HG03575 (cell line): ENCODE data around the gene BEND6.

ENCODE experiments used
- ATAC-seq: cut with Tn5 transposase; IDR thresholded peaks from one replicate; pipeline ENCODE4 v1.9.1; 2021; ENCODE audit not compliant: unreplicated experiment, insufficient number of reproducible peaks, low FRiP score; ENCODE audit errors: extremely low read depth

The BEND6 gene

DNA sequence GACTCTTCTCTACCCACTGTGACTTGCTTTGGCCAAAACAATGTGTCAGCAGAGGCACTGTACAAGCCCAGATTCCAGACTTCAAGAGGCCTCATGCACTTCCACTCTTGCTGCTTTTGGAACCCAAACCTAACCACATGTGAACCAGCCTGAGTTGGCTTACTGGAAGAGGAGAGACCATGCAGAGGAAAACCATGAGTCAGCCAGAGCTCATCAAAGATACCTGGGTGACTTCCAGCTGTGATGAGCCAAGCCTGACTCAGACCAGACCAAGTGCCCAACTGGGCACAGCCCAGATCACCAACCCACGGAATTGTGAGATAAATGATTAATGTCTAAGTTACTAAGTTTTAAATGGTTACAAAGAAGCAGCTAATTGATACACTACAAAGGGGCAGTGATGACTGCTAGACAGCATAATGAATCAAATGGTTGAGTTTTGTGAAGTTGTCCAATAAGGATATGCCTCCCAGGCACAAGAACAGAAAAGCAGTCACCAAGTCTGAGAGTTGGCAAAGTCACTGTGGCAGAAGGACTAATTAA lies 16.2 kb upstream of the BEND6 start:
- ATAC-seq = no peak

DNA sequence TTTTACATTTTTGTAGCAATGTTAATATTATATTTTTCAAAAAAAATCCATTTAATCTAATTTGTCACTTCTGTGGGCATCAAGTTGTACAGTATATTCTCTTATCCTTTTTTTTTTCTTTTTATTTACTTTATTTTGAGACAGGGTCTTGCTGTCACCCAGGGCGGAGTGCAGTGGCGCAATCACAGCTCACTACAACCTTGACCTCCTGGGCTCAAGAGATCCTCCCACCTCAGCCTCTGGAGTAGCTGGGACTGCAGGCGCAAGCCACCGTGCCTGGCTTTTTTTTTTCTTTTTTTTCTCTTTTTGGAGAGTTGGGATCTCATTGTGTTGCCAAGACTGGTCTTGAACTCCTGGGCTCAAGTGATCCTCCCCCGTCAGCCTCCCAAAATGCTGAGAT lies 14.4 kb upstream of the BEND6 start:
- no peak for ATAC-seq

DNA sequence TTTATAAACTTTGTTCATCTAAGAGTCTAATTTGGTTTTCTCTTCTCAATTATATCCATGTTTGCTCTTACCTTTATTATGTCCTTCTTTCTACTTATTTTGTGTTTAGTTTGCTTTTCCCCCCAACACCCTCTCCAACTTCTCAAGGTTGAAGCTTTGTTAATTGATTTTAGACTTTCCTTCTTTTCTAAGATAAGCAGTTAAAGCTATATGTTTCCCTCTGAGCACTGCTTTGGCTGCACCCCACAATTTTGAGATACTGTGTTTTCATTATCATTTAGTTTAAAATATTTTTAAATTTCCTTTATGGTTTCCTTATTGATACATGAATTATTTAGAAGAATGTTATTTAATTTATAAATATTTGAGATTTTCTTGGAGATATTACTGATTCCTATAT lies 13.9 kb upstream of the BEND6 start:
- no peak for ATAC-seq

DNA sequence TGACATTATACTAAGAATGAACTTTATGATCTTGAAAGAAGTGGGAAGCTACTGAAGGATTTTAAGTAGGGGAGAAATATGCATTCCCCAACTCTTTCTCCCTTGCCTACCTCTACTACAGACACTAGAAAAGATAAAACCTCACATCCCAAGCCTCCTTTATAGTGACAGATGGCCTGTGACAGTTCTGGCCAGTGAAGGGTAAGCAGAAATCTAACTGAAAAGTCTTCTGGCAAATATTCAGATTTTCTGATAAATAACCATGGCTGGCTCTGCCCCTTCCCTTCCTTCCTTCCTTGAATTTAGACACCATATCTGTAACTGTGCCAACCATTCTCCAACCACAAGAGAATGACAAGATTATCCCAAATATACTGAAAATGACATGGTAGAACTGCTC lies 10.2 kb upstream of the BEND6 start:
- ATAC-seq = no peak

DNA sequence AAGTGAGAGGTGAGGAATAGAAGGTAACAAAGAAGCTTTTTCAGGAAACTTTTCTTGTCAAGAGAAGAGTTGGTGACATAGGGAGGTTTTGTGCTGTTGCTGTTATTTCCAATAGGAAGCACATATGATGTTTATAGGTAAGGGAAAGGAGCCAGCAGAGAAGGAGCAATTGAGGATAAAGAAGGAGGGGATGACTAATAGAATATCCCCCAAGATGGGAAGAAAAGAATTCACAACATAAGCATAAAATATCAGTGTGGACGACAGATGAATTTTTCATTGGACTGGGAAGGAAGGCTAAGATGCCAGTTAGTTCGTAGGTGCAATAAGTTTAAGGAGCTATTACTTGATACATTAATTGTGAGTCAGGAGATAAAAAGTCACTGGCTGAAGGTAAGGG lies 8.5 kb upstream of the BEND6 start:
- ATAC-seq = no peak

DNA sequence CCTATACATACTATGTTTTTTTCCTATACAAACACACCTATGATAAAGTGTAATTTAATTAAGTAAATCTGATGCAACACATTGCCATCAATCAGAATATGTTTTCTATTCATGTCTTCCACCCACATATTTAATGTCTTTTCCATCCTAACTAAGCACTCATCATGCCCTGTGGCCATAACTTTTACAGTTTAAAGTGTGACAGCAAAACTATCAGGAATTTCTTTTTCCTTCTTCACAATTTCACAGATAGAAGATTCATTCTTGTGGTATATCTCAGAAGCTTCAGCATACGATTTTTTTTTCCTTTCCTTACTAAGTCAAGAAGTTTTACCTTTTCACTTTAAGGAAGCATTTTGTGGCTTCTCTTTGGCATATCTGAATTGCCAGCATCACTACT lies 7.0 kb upstream of the BEND6 start:
- ATAC-seq = no peak

DNA sequence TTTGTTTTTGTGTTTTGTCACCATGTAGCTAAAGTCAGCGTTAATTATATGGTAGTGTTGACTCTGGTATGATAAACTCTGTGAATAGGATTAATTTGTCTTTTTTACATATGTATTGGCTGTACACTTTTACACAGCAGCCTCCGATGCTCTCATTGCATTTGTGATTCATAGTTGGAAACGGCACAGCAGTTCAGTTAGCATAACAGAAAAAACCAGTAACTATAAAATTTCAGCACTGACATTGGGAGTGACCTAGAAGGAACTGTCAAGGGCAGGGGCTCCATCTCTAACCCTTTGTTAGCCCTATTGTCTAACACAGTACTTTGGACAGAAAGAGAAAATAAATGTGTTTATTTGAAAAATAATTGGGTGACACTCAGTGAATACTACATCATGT lies 5.6 kb upstream of the BEND6 start:
- no peak for ATAC-seq

DNA sequence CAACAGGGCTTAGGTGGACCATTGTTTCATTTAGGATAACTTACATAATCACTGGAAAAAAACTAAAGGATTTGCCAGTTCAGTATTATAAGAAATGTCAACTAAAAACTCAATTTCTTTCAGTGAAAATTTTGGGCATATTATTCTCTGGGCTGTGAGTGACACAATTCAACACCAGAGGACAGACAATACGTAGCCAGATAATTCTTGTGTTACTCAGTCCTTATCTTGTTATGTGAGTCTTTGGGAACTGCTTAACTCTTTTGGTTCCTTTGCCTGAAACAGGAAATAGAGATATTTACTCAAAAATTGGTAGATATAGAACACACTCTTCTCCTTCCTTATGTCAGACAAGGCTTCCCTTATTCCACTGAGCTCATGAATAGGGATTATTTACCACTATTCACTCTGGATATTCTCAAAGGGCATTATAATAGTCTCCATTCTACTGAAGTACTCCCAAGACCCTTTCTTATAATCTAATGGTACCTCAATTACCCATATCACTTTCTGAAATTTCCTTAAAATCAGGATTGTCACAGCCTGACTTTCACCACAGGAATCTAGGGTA lies 4.9 kb upstream of the BEND6 start:
- no peak for ATAC-seq

DNA sequence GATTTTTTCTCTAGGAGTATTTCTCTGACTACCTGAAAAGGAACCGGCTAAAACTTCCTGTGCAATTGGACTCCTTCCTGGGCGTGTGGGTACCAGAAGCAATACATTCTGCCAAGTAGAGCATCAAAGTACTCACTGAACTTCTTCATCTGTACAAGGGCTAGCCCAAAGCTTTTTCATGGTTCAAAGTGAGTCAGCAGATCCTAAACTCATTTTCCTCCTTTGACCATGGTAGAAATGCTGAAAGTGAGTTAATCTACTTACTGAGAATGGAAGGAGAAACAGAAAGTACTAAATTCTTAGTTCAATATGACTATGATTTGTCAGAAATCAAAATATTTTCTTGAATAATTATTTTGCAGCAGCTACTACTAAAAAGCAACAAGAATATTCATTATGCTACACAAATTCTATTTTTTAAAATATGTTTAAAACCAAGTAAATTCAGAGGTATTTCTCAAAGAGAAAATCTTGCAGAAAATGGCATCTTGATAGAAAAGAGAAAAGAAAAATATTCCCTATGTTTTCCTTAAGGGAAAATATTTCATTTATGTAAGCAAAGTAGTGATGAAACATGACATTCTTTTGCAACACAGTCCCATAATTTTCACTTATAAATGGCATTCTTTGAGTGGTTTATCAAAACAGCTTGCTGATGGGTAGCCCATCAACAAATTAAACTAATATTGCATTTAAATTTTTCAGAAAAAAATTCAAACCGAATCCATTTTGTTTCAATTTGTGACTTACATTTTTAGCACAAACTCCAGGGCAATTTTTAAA lies 3.7 kb upstream of the BEND6 start:
- no peak for ATAC-seq

DNA sequence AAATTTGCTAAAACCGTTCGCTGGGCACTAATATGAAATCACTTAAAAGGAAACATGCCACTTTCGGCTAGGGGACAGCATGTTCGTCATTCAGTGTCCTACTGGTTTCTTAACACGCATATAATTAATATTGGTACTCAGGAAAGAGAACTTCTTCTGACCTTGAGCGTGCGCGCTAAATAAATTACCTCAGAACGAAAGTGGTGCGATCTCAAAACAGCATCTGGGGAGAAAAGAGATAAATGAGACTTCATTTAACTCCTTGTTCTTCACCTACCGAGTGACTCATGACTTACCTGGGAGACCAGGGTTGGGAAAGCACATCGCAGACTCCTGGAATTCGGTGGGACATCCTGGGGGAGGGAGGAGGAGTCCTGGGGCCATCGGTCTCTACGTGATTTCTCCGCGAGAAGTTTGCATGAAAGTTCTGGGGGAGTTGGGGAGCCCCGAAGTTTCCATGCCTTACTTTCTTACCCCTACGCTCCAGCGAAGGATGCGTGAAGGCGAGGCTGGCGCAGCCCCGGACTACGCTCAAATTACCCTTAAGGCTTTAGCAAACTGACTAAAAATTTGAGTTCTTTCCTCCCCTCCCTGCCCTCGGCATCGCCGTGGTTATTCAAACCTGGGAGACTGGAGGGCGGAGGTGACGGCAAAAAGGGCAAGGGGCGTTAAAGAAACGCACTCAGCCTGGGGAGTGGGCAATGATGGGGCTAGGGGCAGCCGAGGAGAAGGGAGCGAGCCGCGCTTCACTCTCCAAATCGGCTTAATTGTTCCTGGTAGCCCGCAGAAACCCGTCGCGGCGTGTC lies 1.1 kb upstream of the BEND6 start:
- ATAC-seq = no peak

DNA sequence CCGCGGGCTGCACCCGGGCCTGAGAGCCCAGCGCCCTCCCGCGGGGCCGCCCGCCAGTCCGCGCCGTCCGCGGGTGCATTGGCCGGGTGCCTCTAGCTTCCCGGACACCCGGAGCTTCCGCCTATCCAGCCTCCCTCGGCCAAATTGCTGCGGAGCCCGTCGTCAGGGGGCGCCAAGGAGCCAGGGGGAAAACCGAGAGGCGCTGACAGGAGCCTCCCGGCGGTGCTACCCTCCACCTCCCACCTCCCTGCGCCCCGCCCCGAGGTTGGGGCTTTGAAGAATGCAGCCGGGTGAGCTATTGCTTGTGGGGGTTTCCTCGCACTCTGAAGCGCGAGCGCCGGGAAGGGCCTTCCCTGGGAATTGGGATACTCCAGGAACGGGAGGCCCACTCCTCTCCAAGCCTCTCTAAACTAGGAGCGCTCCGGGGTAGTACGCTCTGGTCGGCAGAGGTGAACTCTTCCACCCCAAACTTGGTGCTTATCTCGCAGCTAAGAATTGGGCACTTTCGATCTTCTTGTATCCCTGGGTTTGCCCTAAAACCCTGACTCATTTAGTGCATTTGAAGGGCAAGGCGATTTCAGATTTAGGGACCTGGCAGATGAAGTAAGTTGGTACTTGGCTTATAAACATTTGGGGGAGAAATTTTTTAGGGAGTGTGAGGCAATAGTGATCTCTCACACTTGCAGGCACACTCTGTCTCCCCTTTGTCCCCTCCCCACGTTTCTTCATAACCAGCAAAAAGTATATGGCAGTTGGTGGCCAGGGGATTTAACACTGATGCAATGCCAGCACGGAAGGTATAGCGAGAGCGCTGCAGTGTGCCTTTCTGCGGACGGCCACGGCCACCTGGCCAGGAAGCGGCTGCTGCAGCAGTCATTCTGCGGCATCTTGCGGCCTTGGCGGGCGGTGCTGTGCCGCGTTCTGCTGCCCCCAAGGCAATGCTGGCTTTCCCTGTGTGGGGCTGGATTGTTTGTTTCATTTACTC lies 556 bp downstream of the BEND6 start:
- ATAC-seq = peak; percentile 39

DNA sequence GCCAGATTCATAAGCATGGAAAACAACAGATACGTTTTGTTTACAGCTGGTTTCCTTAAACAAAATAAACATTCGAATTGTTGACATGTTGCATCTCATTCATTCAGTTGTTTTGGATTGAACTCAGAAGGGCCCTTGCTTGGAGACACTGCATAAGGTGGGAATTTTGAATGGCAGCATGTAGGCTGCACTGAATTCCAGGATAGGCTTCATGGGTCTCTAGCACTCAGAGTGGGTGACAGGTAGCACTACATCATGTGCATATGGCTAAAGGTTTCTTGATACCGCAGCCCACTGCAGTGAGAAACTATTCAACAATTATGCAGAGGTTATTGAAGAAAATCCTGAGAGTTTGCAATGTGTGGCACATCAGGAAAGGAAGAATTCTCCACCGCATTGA lies 1.6 kb downstream of the BEND6 start:
- no peak for ATAC-seq

DNA sequence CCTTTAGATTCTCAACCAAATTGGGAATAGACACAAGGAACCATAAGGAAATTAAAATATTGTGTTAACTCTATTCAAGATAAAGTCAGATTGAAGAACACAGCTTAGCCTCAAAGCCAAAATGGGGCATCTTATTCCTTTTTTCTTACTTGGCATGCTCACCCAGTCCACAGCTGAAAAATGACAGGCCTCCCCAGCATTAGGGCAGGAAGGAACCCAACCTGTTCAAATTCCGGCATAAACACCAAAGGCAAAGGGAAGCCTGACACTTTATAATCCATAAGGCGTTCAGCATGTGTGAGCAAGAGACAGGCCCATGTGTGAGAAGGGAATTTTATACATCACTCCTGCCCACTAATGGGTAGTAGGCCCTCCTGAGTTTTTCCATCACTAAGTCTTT lies 2.9 kb downstream of the BEND6 start:
- no peak for ATAC-seq

DNA sequence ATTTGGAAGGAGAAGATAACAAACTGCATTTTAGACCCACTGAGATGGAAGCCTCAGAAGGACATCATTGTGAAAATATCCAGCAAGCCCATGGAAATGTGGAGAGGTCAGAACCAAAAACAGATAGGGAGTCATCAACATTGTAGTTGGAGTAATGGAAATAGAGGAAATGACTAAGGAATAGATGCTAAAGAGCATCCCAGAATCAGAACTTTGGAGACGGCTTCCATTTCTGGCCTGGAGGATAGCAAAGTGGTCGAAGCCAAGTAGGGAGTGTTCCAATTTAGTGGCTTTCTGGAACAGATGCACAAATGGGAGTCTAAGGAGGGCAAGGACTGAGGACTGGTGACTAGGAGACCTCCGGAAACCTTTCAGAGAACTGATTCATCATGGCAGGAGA lies 3.6 kb downstream of the BEND6 start:
- no peak for ATAC-seq

DNA sequence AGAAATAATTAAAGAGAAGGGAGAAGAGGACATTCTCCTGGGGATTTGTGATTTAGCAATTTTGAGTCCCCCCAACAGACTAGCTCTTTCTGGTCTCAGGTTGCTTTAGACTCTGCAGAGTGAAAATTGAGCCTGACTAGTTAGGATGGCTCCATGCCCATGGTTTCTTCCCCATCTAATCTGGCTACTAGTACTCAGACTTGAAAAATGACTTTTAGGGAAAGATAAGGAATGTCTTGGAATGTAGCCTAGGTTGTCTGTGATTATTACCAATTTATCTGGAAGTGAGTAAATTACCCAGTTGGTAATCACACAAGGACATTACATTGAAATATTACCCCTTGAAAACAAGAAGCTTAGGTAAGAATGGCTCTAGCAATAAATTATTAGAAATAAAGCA lies 4.2 kb downstream of the BEND6 start:
- no peak for ATAC-seq

DNA sequence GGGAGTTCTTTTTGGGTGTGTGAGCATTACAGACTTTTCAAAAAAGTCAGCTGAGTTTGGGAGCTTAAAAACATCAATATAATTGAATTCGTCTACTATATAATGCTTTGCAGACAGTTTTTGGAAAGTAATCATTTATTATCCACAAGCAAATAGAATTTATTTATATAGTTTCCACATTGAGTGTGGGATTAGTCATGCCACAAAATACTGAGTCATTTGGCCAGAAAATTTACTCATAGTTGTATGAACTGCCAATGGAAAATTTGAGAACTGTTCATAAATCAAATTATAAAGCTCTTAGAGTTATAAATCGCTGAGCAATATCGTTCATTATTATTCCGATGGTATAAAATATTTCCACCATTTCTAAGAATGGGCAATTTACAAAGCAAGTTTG lies 5.0 kb downstream of the BEND6 start:
- ATAC-seq = no peak

DNA sequence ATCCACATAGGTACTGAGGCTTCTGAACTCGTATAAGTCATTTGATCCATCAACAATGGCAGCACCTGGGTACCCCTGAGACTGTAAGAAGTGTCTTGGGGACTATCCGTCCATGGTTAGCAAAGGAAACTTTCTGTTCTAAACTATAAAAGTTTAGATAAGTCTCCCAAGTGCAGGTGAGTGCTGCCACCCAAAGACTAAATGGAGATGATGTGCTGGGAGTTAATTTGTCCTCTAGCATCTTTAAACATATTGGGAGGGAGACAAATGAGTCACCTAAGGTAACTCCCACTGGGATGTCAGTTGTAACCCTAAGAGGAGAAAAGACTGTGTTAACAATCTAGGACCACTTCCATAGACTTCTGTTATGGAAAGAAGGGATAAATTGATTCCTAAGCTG lies 6.2 kb downstream of the BEND6 start:
- ATAC-seq = no peak

DNA sequence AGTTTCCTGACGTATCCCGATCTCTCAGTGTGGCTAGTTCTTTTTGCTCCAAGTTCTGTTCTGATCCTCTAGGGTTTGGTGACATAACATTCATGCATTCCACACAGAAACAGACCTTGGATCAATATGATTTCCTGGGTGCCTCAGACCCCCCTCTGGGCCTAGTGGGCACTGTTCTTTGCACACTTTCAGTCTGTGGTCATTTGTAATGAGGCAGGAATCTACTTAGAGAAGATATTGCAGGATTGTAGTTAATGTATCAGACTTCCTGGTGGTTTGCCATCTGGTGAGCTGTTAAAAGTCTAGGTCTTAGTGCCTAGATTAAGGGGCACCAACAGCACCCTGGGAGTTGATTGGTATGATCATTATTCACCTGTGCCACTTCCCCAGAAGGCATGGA lies 7.5 kb downstream of the BEND6 start:
- ATAC-seq = no peak

DNA sequence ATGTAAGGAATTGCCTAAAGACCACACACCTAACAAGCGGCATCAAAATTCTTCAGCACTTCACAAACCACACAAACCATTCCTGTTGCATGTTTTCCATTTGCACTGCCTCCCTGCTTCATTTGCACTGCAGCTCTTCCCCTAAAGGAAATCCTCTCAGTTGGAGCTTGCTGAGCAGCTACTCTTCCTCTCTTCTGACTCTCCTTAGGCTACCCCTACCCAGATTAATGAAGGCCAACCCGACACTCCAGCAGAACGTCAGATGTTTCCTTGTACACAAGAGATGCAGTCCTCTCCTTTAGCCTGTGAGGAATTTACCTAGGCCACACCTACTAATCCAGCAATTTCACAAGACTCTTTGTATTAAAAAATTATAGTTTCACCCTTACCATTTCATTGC lies 8.1 kb downstream of the BEND6 start:
- ATAC-seq = no peak
